Kidney (tissue), 14 donors: ENCODE data around the gene PGPEP1. TPM values are rescaled to one million over a fixed set of nuclear protein-coding genes. Genes with fewer than 3 reads are reported as not detected.
A peak's percentile ranks its signal among the peaks of the same experiment; 100 is the strongest.

Source experiments
- DNase-seq, 5 donors: peaks; one replicate each; pipeline ENCODE4 v3.0.0-alpha.2; 2013 to 2020
- FAIRE-seq: peaks from 2 replicates; lab custom pipeline; 2012; peaks lifted over from hg19 to GRCh38; lab: Jason Lieb, UNC
- H3K27ac ChIP-seq, 2 donors: one replicate each; pipeline ENCODE4 v1.7.0; 2013; ENCODE audit warnings: low read depth in 2 of 2, low read length in 2 of 2, inconsistent platforms in 1 of 2
- H3K27me3 ChIP-seq: one replicate; pipeline ENCODE4 v1.7.1; 2013; ENCODE audit warnings: low read length, inconsistent platforms; ENCODE audit not compliant: control insufficient read depth, insufficient read depth
- H3K36me3 ChIP-seq, 3 donors: one replicate each; pipeline versions ENCODE4 v1.7.0 to v1.7.1; 2013; ENCODE audit warnings: low read length in 3 of 3, control low read depth in 1 of 3, inconsistent platforms in 1 of 3; ENCODE audit not compliant: insufficient read depth in 3 of 3, control insufficient read depth in 2 of 3
- H3K4me1 ChIP-seq, 3 donors: one replicate each; pipeline versions ENCODE4 v1.7.0 to v1.7.1; 2013; ENCODE audit warnings: low read length in 3 of 3, inconsistent platforms in 1 of 3, low read depth in 1 of 3; ENCODE audit not compliant: control insufficient read depth in 2 of 3, insufficient read depth in 2 of 3
- H3K4me3 ChIP-seq, 3 donors: one replicate each; pipeline versions ENCODE4 v1.7.0 to v1.8.1; 2013; ENCODE audit warnings: low read length in 3 of 3, control low read depth in 1 of 3, inconsistent platforms in 1 of 3
- H3K9ac ChIP-seq, 3 donors: one replicate each; pipeline versions ENCODE4 v1.7.0 to v1.7.1; 2013; ENCODE audit warnings: low read length in 3 of 3, control low read depth in 1 of 3, inconsistent platforms in 1 of 3
- H3K9me3 ChIP-seq, 3 donors: one replicate each; pipeline versions ENCODE4 v1.7.0 to v1.7.1; 2013; ENCODE audit warnings: low read length in 3 of 3, control low read depth in 1 of 3, inconsistent platforms in 1 of 3; ENCODE audit not compliant: control insufficient read depth in 2 of 3, insufficient read depth in 1 of 3
- intact Hi-C: fragments of 100-400 bp; cut with DNase I; formaldehyde crosslinking; loops from one replicate; pipeline ENCODE4 v1.11.1; 2022
- microRNA-seq: library from miRNA; unstranded; fragments of <30 nt; microRNA quantifications from one replicate; pipeline ENCODE4 v1.2.0, GENCODE V29; 2020
- polyA plus RNA-seq: library from polyadenylated mRNA; stranded (reverse); fragments of 350-450 nt; fragmentation: Illumina TruSeq; extraction: RNeasy Lipid Tissue Mini Kit (QIAGEN cat#74804); gene quantifications from one replicate; pipeline ENCODE4 v1.2.3, GENCODE V29; 2014; ENCODE audit warnings: low read depth, low replicate concordance; ENCODE audit not compliant: insufficient read depth
- total RNA-seq: library from RNA; stranded (reverse); fragmentation: NEBNext Ultra II Directional; extraction: Animal tissue kit (Norgen Biotek cat#: 25700); gene quantifications from one replicate; pipeline ENCODE4 v1.2.1, GENCODE V29; 2021
- TF ChIP-seq, protein P1 (sequence below): IDR thresholded peaks from 3 replicates; pipeline ENCODE4 v1.5.1; 2012; ENCODE audit warnings: mild to moderate bottlenecking, moderate library complexity, borderline replicate concordance; ENCODE audit not compliant: insufficient read depth; ENCODE audit errors: extremely low read depth
- donor health status: control.
- donor health status: control.
- donor health status: control.
- donor health status: control.
- donor health status: control.
- donor health status: DM: yes; HTN: yes; CAD: no.
- donor health status: Normal renal cell carcinoma (clear cell type).

The PGPEP1 gene
- total and polyA plus RNA-seq, 2 donors from 2014 or later: 54.5 to 76.1 TPM

DNA sequence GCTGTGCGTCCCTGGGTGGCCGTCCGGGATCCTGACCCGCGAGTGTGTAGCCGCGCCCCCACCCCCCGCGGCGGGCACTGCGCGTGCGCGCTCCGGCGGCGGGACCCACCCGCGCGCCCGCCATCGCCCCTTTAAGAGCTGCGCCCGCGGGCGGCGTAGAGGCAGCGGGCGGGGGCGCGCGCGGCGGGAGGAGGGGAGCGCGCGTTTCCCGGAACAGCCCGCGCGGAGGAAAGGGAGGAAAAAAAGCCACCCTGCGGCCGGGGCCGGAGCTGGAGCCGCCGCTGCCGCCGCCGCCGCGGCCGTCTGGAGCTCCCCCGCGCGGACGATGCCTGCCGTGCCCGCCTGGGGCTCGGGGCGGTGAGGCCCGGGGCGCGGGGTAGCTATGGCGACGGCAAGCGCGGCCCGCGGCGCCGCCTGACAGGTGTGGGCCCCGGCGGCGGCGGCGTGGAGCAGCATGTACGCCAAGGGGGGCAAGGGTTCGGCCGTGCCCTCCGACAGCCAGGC lies 78.8 kb downstream of the PGPEP1 start, which contains the start of gene SSBP4:
SSBP4 (plus strand) TSS at position 204 of the 504 bp plus-strand sequence; CDS start at position 455, 251 bp downstream.
- intact Hi-C loops: no loop called here
- TF ChIP-seq, protein P1, sequence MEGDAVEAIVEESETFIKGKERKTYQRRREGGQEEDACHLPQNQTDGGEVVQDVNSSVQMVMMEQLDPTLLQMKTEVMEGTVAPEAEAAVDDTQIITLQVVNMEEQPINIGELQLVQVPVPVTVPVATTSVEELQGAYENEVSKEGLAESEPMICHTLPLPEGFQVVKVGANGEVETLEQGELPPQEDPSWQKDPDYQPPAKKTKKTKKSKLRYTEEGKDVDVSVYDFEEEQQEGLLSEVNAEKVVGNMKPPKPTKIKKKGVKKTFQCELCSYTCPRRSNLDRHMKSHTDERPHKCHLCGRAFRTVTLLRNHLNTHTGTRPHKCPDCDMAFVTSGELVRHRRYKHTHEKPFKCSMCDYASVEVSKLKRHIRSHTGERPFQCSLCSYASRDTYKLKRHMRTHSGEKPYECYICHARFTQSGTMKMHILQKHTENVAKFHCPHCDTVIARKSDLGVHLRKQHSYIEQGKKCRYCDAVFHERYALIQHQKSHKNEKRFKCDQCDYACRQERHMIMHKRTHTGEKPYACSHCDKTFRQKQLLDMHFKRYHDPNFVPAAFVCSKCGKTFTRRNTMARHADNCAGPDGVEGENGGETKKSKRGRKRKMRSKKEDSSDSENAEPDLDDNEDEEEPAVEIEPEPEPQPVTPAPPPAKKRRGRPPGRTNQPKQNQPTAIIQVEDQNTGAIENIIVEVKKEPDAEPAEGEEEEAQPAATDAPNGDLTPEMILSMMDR: peak; percentile 33
- peak; percentile 82 to 92 (median 90) for DNase-seq
- FAIRE-seq: no peak
- peak within 1 kb of the TSS; percentile 82 to 95 for H3K27ac ChIP-seq
- H3K36me3 ChIP-seq: no peaks in the 10 kb centered on the region
- no peaks in the 10 kb centered on the region for H3K9me3 ChIP-seq
- peaks cover 3 to 41% (median 11%) of the 10 kb centered on the region in 3 donors for H3K4me1 ChIP-seq
- H3K9ac ChIP-seq: peak within 1 kb of the TSS in 2 of 3 donors; percentile 21 to 27
- H3K27me3 ChIP-seq: no peaks in the 10 kb centered on the region
- peak within 1 kb of the TSS; percentile 45 to 59 (median 52) for H3K4me3 ChIP-seq

Small RNA genes lying within 50 kb of the gene (microRNA-seq; reads per million reads assigned to microRNA genes)
- not detected for gene MIR3189

Other genes starting within 250 kb of the PGPEP1 start
- gene MAST3, start 242.8 kb upstream of the PGPEP1 start, total RNA-seq: 16.0 TPM
- 5.6 TPM for gene MAST3, start 242.8 kb upstream of the PGPEP1 start, polyA plus RNA-seq
- gene PIK3R2, start 187.4 kb upstream of the PGPEP1 start, total RNA-seq: 29.6 TPM
- gene PIK3R2, start 187.4 kb upstream of the PGPEP1 start, polyA plus RNA-seq: 10.1 TPM
- 109 TPM for gene IFI30, start 166.8 kb upstream of the PGPEP1 start, total RNA-seq
- gene IFI30, start 166.8 kb upstream of the PGPEP1 start, polyA plus RNA-seq: 173 TPM
- 11.5 TPM for gene MPV17L2, start 147.4 kb upstream of the PGPEP1 start, total RNA-seq
- 31.1 TPM for gene MPV17L2, start 147.4 kb upstream of the PGPEP1 start, polyA plus RNA-seq
- gene RAB3A, start 136.6 kb upstream of the PGPEP1 start, total RNA-seq: 5.2 TPM
- 10.5 TPM for gene RAB3A, start 136.6 kb upstream of the PGPEP1 start, polyA plus RNA-seq
- 2.0 TPM for gene PDE4C, start 114.2 kb upstream of the PGPEP1 start, total RNA-seq
- not detected for gene PDE4C, start 114.2 kb upstream of the PGPEP1 start, polyA plus RNA-seq
- gene IQCN, start 66.1 kb upstream of the PGPEP1 start, total RNA-seq: 6.3 TPM
- 0.82 TPM for gene IQCN, start 66.1 kb upstream of the PGPEP1 start, polyA plus RNA-seq
- gene JUND, start 59.0 kb upstream of the PGPEP1 start, total RNA-seq: 181 TPM
- gene JUND, start 59.0 kb upstream of the PGPEP1 start, polyA plus RNA-seq: 117 TPM
- 87.7 TPM for gene LSM4, start 17.5 kb upstream of the PGPEP1 start, total RNA-seq
- gene LSM4, start 17.5 kb upstream of the PGPEP1 start, polyA plus RNA-seq: 245 TPM
- 51.2 TPM for gene GDF15, start 45.6 kb downstream of the PGPEP1 start, total RNA-seq
- 154 TPM for gene GDF15, start 45.6 kb downstream of the PGPEP1 start, polyA plus RNA-seq
- gene LRRC25, start 57.0 kb downstream of the PGPEP1 start, total RNA-seq: 13.1 TPM
- 2.7 TPM for gene LRRC25, start 57.0 kb downstream of the PGPEP1 start, polyA plus RNA-seq
- 64.9 TPM for gene SSBP4, start 78.8 kb downstream of the PGPEP1 start, total RNA-seq
- gene SSBP4, start 78.8 kb downstream of the PGPEP1 start, polyA plus RNA-seq: 74.9 TPM
- gene ISYNA1, start 97.5 kb downstream of the PGPEP1 start, total RNA-seq: 68.6 TPM
- gene ISYNA1, start 97.5 kb downstream of the PGPEP1 start, polyA plus RNA-seq: 101 TPM
- gene ELL, start 181.5 kb downstream of the PGPEP1 start, total RNA-seq: 25.2 TPM
- 5.7 TPM for gene ELL, start 181.5 kb downstream of the PGPEP1 start, polyA plus RNA-seq
- gene FKBP8, start 203.0 kb downstream of the PGPEP1 start, total RNA-seq: 207 TPM
- 314 TPM for gene FKBP8, start 203.0 kb downstream of the PGPEP1 start, polyA plus RNA-seq
- gene KXD1, start 217.3 kb downstream of the PGPEP1 start, total RNA-seq: 69.9 TPM
- gene KXD1, start 217.3 kb downstream of the PGPEP1 start, polyA plus RNA-seq: 56.3 TPM
- 828 TPM for gene UBA52, start 231.3 kb downstream of the PGPEP1 start, total RNA-seq
- 1,481 TPM for gene UBA52, start 231.3 kb downstream of the PGPEP1 start, polyA plus RNA-seq
- gene REX1BD, start 248.2 kb downstream of the PGPEP1 start, total RNA-seq: 56.9 TPM
- 104 TPM for gene REX1BD, start 248.2 kb downstream of the PGPEP1 start, polyA plus RNA-seq